Endothelial cell of umbilical vein (primary cell): ENCODE data around the gene PLEKHF1. TPM values are rescaled to one million over a fixed set of nuclear protein-coding genes. Genes with fewer than 3 reads are reported as not detected.

Experiments used
- BruUV-seq: library from RNA; stranded (reverse); fragments of 400-500 nt; replicated peaks from 2 replicates; lab custom pipeline; 2021; lab: Mats Ljungman, UMichigan
- CTCF ChIA-PET: fragments of 300-600, 350-600 bp; sonication (Branson Sonifier 250); formaldehyde crosslinking; loops from one replicate; lab custom pipeline; 2021; ENCODE audit warnings: antibody characterized with exemption, inconsistent platforms; lab: Charles Lee
- POLR2A ChIA-PET: fragments of 300-600, 350-600 bp; sonication (Branson Sonifier 250); formaldehyde crosslinking; loops from one replicate; lab custom pipeline; 2021; ENCODE audit warnings: antibody characterized with exemption, inconsistent platforms; lab: Charles Lee
- DNase-seq: peaks from one replicate; pipeline ENCODE4 v3.0.0-alpha.2; 2011; ENCODE audit warnings: low read depth, low spot score
- FAIRE-seq: peaks from 2 replicates; lab custom pipeline; 2011; peaks lifted over from hg19 to GRCh38; lab: Jason Lieb, UNC
- H2AFZ ChIP-seq: 2 replicates; pipeline ENCODE4 v1.6.0; 2012; ENCODE audit warnings: low read depth, low read length, control low read depth, inconsistent platforms
- H3K27ac ChIP-seq: 2 replicates; pipeline ENCODE4 v1.5.1; 2011; ENCODE audit warnings: low read depth, mild to moderate bottlenecking, control low read depth, low read length, moderate library complexity; ENCODE audit not compliant: insufficient read depth
- H3K27me3 ChIP-seq, 2 experiments: 2 replicates each; pipeline versions ENCODE4 v1.6.0 to v1.6.1; 2011; ENCODE audit warnings: low read length in 2 of 2, mixed read lengths in 1 of 2; ENCODE audit not compliant: control insufficient read depth in 2 of 2, insufficient read depth in 2 of 2
- H3K36me3 ChIP-seq, 2 experiments: 2 replicates in 1 of 2; 3 replicates in 1 of 2; pipeline ENCODE4 v1.5.1; 2011; ENCODE audit warnings: low read length in 2 of 2, mild to moderate bottlenecking in 1 of 2, moderate library complexity in 1 of 2; ENCODE audit not compliant: control insufficient read depth in 2 of 2, insufficient read depth in 2 of 2; ENCODE audit errors: extremely low read depth in 1 of 2
- H3K4me1 ChIP-seq: 3 replicates; pipeline ENCODE4 v1.5.1; 2011; ENCODE audit warnings: mild to moderate bottlenecking, low read length; ENCODE audit not compliant: control insufficient read depth, insufficient read depth; ENCODE audit errors: extremely low read depth
- H3K4me2 ChIP-seq: 2 replicates; pipeline ENCODE4 v1.6.1; 2011; ENCODE audit warnings: low read length, control low read depth, mixed read lengths; ENCODE audit not compliant: insufficient read depth
- H3K4me3 ChIP-seq, 3 experiments: fragments of 200-600 bp in 1 of 3; sonication (generic), shearing (Covaris generic) in 1 of 3; replicated peaks in 1 of 3; 2 replicates each; pipeline ENCODE4 v1.5.1; 2011 to 2016; ENCODE audit warnings: control low read depth in 3 of 3, low read length in 3 of 3, mild to moderate bottlenecking in 2 of 3, inconsistent platforms in 1 of 3, low read depth in 1 of 3, moderate library complexity in 1 of 3; ENCODE audit not compliant: insufficient read depth in 1 of 3
- H3K79me2 ChIP-seq: 2 replicates; pipeline ENCODE4 v1.6.0; 2012; ENCODE audit warnings: low read length, inconsistent platforms; ENCODE audit not compliant: control insufficient read depth, insufficient read depth
- H3K9ac ChIP-seq: replicated peaks from 2 replicates; pipeline ENCODE3; 2011; ENCODE audit warnings: low read length, control low read depth; ENCODE audit not compliant: insufficient read depth; ENCODE audit errors: extremely low read depth
- H3K9me1 ChIP-seq: replicated peaks from 3 replicates; pipeline ENCODE4 v1.6.0; 2011; ENCODE audit warnings: mild to moderate bottlenecking, low read length; ENCODE audit not compliant: control insufficient read depth, insufficient read depth; ENCODE audit errors: extremely low read depth
- H3K9me3 ChIP-seq: replicated peaks from 2 replicates; pipeline ENCODE4 v1.5.1; 2012; ENCODE audit warnings: low read length, inconsistent platforms; ENCODE audit not compliant: control insufficient read depth, insufficient read depth
- H4K20me1 ChIP-seq: replicated peaks from 2 replicates; pipeline ENCODE3; 2011; ENCODE audit warnings: mild to moderate bottlenecking, low read length; ENCODE audit not compliant: control insufficient read depth, insufficient read depth; ENCODE audit errors: extremely low read depth
- EZH2 ChIP-seq: IDR thresholded peaks from 2 replicates; pipeline ENCODE4 v1.6.1; 2012; ENCODE audit warnings: borderline replicate concordance, low read depth, mild to moderate bottlenecking, moderate library complexity, low read length, inconsistent platforms; ENCODE audit not compliant: severe bottlenecking
- FOS ChIP-seq: IDR thresholded peaks from 2 replicates; pipeline ENCODE4 v1.6.1; 2011; ENCODE audit warnings: mild to moderate bottlenecking, low read length, moderate library complexity, borderline replicate concordance; ENCODE audit not compliant: insufficient read depth
- GATA2 ChIP-seq: IDR thresholded peaks from 2 replicates; pipeline ENCODE4 v1.7.0; 2011; ENCODE audit warnings: low read depth, mild to moderate bottlenecking, moderate library complexity, mixed read lengths, low read length; ENCODE audit not compliant: insufficient read length, insufficient read depth
- JUN ChIP-seq: IDR thresholded peaks from 2 replicates; pipeline ENCODE4 v1.6.1; 2011; ENCODE audit warnings: borderline replicate concordance, low read depth; ENCODE audit not compliant: insufficient read length, insufficient read depth
- MYC ChIP-seq: IDR thresholded peaks from one replicate; pipeline ENCODE4 v1.6.1; 2011; ENCODE audit warnings: mild to moderate bottlenecking, low read depth, low read length
- POLR2A ChIP-seq: IDR thresholded peaks from 2 replicates; pipeline ENCODE4 v1.6.1; 2012; ENCODE audit warnings: low read depth, mild to moderate bottlenecking, control low read depth, low read length
- POLR2AphosphoS5 ChIP-seq: IDR thresholded peaks from 2 replicates; pipeline ENCODE4 v1.6.1; 2012; ENCODE audit warnings: low read depth, mild to moderate bottlenecking, control low read depth, low read length, moderate library complexity; ENCODE audit not compliant: insufficient read depth
- dilution Hi-C: fragments of 300-500 bp; cut with MboI; formaldehyde crosslinking; loops from one replicate; pipeline ENCODE4 v1.15.0; 2019; ENCODE audit warnings: low sequenced_read_pairs; ENCODE audit not compliant: extremely low pct_ligation_motif_present
- intact Hi-C: fragments of 100-400 bp; cut with micrococcal nuclease; formaldehyde crosslinking; loops from one replicate; pipeline ENCODE4 v1.10.0; 2022
- polyA plus RNA-seq, 4 experiments: library from polyadenylated mRNA; depleted of rRNA in 3 of 4; stranded (reverse) in 3 of 4; unstranded in 1 of 4; fragments of >200 nt; gene quantifications; 2 replicates each; pipeline versions ENCODE4 v1.2.1 to v1.2.3, GENCODE V29; 2011 to 2012; ENCODE audit warnings: missing spikeins in 1 of 4
- total RNA-seq: library from RNA; stranded (reverse); gene quantifications from 2 replicates; pipeline ENCODE4 v1.2.3, GENCODE V29; 2021
- TF ChIP-seq, protein P1 (sequence below), 2 donors: IDR thresholded peaks; 1 replicate in 1 of 2; 2 replicates in 1 of 2; pipeline ENCODE4 v1.5.1; 2011; ENCODE audit warnings: low read length in 2 of 2, mild to moderate bottlenecking in 2 of 2, moderate library complexity in 2 of 2, control low read depth in 1 of 2, inconsistent platforms in 1 of 2, low read depth in 1 of 2; ENCODE audit not compliant: insufficient read depth in 1 of 2; ENCODE audit errors: extremely low read depth in 1 of 2

The PLEKHF1 gene
- total and polyA plus RNA-seq, 2 donors (not counting 3 experiments of a cell fraction or from before 2014, with no cell fraction given) = 5.5 TPM

DNA sequence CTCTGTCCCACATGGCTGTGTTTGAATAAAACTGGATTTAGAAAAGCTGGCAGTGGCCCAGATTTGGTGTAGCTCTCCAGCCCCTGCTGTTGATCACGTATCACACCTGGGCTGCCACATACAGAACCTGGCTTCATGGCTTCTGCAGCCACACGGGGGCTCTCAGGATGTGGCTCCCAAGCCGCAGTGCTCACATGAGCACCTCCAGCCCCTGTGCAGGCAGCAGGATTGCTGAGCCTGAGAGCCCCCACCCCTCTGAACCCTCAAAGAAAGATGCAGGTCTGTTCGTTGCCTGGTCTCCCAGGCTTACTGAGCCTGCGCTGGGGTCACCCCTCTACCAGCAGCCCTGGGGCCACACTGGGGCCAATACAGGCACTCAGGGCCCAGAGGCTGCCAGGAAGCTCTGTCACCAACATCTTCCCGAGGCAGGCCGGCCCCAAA lies 2.7 kb downstream of the PLEKHF1 start:
- no TSS peak for BruUV-seq
- no peak overlapping the region for H3K4me3 ChIP-seq
- H2AFZ ChIP-seq = no peak overlapping the region
- H3K4me2 ChIP-seq = no peak overlapping the region
- H3K9me1 ChIP-seq = no peaks in the 10 kb centered on the region
- intact Hi-C loops (loop anchor here (2.0 kb wide), 1 partner anchor 27 kb away; no protein-coding TSS in a partner anchor), dilution Hi-C loops (no loop called here)
- DNase-seq = no peak
- no peak overlapping the region for H3K27ac ChIP-seq
- no peaks in the 10 kb centered on the region for H3K9me3 ChIP-seq
- H4K20me1 ChIP-seq = no peaks in the 10 kb centered on the region
- FAIRE-seq = no peak
- TF ChIP-seq MYC (no peak), JUN (no peak), EZH2 (no peak), FOS (no peak), POLR2A (no peak), POLR2AphosphoS5 (no peak), GATA2 (no peak)
- TF ChIP-seq, protein P1, sequence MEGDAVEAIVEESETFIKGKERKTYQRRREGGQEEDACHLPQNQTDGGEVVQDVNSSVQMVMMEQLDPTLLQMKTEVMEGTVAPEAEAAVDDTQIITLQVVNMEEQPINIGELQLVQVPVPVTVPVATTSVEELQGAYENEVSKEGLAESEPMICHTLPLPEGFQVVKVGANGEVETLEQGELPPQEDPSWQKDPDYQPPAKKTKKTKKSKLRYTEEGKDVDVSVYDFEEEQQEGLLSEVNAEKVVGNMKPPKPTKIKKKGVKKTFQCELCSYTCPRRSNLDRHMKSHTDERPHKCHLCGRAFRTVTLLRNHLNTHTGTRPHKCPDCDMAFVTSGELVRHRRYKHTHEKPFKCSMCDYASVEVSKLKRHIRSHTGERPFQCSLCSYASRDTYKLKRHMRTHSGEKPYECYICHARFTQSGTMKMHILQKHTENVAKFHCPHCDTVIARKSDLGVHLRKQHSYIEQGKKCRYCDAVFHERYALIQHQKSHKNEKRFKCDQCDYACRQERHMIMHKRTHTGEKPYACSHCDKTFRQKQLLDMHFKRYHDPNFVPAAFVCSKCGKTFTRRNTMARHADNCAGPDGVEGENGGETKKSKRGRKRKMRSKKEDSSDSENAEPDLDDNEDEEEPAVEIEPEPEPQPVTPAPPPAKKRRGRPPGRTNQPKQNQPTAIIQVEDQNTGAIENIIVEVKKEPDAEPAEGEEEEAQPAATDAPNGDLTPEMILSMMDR (IDR thresholded peaks at IDR 0.05; ENCODE audit: extremely low read depth in 1 of 2, insufficient read depth in 1 of 2, low read depth in 1 of 2, low read length in 2 of 2) = no peak
- H3K79me2 ChIP-seq = no peaks in the 10 kb centered on the region
- POLR2A ChIA-PET = no interaction called here
- no peak overlapping the region for H3K9ac ChIP-seq
- CTCF ChIA-PET = interaction anchor here (0.8 to 5.1 kb wide), 6 partner anchors 21 to 62 kb away, joined by 3 to 66 read pairs (median 4); no protein-coding TSS in a partner anchor
- no peaks in the 10 kb centered on the region for H3K27me3 ChIP-seq
- H3K36me3 ChIP-seq = no peaks in the 10 kb centered on the region
- H3K4me1 ChIP-seq = peaks cover 18% of the 10 kb centered on the region
